PFSK-1 (cell line): ENCODE results near the gene URGCP.

Experiments used
- FOXP2 ChIP-seq: optimal IDR thresholded peaks from 2 replicates; pipeline ENCODE3; 2011; ENCODE audit warnings: borderline replicate concordance, control low read depth, inconsistent platforms; ENCODE audit not compliant: insufficient read depth; ENCODE audit errors: extremely low read length, extremely low read depth
- POLR2AphosphoS5 ChIP-seq: IDR thresholded peaks from 2 replicates; pipeline ENCODE4 v1.6.1; 2012; ENCODE audit warnings: low read depth, mild to moderate bottlenecking, control low read depth, low read length, moderate library complexity

GRCh38 chr7:43869867-43870240 is 36.5 kb downstream of the URGCP start:
- TF ChIP-seq POLR2AphosphoS5 (no peak), FOXP2 (no peak)
